IMR-90 (cell line): ENCODE measurements around the gene CYB561A3. TPM values are rescaled to one million over a fixed set of nuclear protein-coding genes. Genes with fewer than 3 reads are reported as not detected.

Source experiments
- ATAC-seq: fragments of 200-7000 bp; cut with Tn5 transposase; 2 replicates; pipeline ENCODE4 v1.9.1; 2020; ENCODE audit warnings: low read depth, mild to moderate bottlenecking, moderate library complexity
- BruUV-seq: library from RNA; stranded (reverse); fragments of 400-500 nt; replicated peaks from 2 replicates; lab custom pipeline; 2021; lab: Mats Ljungman, UMichigan
- CTCF ChIA-PET: fragments of 300-600 bp; formaldehyde crosslinking; extraction: SDS; loops from one replicate; lab custom pipeline; 2021; ENCODE audit warnings: antibody characterized with exemption; lab: Yijun Ruan, JAX
- POLR2A ChIA-PET: fragments of 300-600 bp; sonication (Branson Sonifier 250); formaldehyde crosslinking; loops from one replicate; lab custom pipeline; 2022; ENCODE audit warnings: antibody characterized with exemption; ENCODE audit not compliant: unreplicated experiment; lab: Charles Lee
- DNase-seq: peaks from one replicate; pipeline ENCODE4 v3.0.0; 2013
- H2AFZ ChIP-seq: replicated peaks from 2 replicates; pipeline ENCODE3; 2013; ENCODE audit warnings: low read length, mild to moderate bottlenecking; ENCODE audit not compliant: poor library complexity
- H2AK5ac ChIP-seq: 2 replicates; pipeline ENCODE4 v1.6.1; 2013; ENCODE audit warnings: low read depth, low read length, inconsistent platforms
- H2AK9ac ChIP-seq: replicated peaks from 2 replicates; pipeline ENCODE3; 2013; ENCODE audit warnings: mild to moderate bottlenecking, low read depth, low read length, moderate library complexity; ENCODE audit not compliant: poor library complexity
- H2BK120ac ChIP-seq: 2 replicates; pipeline ENCODE4 v1.6.1; 2013; ENCODE audit warnings: low read depth, low read length, inconsistent platforms
- H2BK15ac ChIP-seq: 3 replicates; pipeline ENCODE4 v1.6.1; 2013; ENCODE audit warnings: low read depth, low read length, inconsistent platforms
- H2BK20ac ChIP-seq: 2 replicates; pipeline ENCODE4 v1.6.1; 2013; ENCODE audit warnings: low read depth, mild to moderate bottlenecking, inconsistent platforms, low read length, moderate library complexity
- H2BK5ac ChIP-seq: 2 replicates; pipeline ENCODE4 v1.6.1; 2013; ENCODE audit warnings: mild to moderate bottlenecking, low read depth, low read length, inconsistent platforms; ENCODE audit not compliant: poor library complexity, severe bottlenecking
- H3K14ac ChIP-seq: replicated peaks from 2 replicates; pipeline ENCODE4 v1.6.1; 2013; ENCODE audit warnings: low read depth, low read length, inconsistent platforms
- H3K18ac ChIP-seq: 2 replicates; pipeline ENCODE4 v1.6.1; 2013; ENCODE audit warnings: low read depth, low read length, control low read depth
- H3K23ac ChIP-seq: 2 replicates; pipeline ENCODE4 v1.6.1; 2013; ENCODE audit warnings: low read depth, low read length, inconsistent platforms
- H3K27ac ChIP-seq: 2 replicates; pipeline ENCODE4 v1.5.1; 2013; ENCODE audit warnings: mild to moderate bottlenecking, control low read depth, low read length; ENCODE audit not compliant: insufficient read depth
- H3K27me3 ChIP-seq: 2 replicates; pipeline ENCODE4 v1.6.1; 2013; ENCODE audit warnings: low read length; ENCODE audit not compliant: control insufficient read depth, insufficient read depth
- H3K36me3 ChIP-seq: 2 replicates; pipeline ENCODE4 v1.6.1; 2013; ENCODE audit warnings: low read length, mixed read lengths; ENCODE audit not compliant: control insufficient read depth, insufficient read depth
- H3K4ac ChIP-seq: 2 replicates; pipeline ENCODE4 v1.6.1; 2013; ENCODE audit warnings: low read depth, low read length, inconsistent platforms
- H3K4me1 ChIP-seq: 2 replicates; pipeline ENCODE4 v1.6.1; 2013; ENCODE audit warnings: low read length, mixed read lengths; ENCODE audit not compliant: control insufficient read depth, insufficient read depth
- H3K4me2 ChIP-seq: 2 replicates; pipeline ENCODE4 v1.6.1; 2013; ENCODE audit warnings: low read depth, mild to moderate bottlenecking, control low read depth, low read length, moderate library complexity
- H3K4me3 ChIP-seq: 2 replicates; pipeline ENCODE4 v1.5.1; 2013; ENCODE audit warnings: low read depth, mild to moderate bottlenecking, control low read depth, low read length, moderate library complexity; ENCODE audit not compliant: insufficient read depth
- H3K56ac ChIP-seq: 2 replicates; pipeline ENCODE4 v1.6.1; 2013; ENCODE audit warnings: low read length, inconsistent platforms; ENCODE audit not compliant: insufficient read depth; ENCODE audit errors: extremely low read depth
- H3K79me1 ChIP-seq, 2 experiments: 2 replicates each; pipeline ENCODE4 v1.6.1; 2013; ENCODE audit warnings: low read length in 2 of 2, inconsistent platforms in 1 of 2, low read depth in 1 of 2
- H3K9ac ChIP-seq: 2 replicates; pipeline ENCODE4 v1.6.1; 2013; ENCODE audit warnings: low read depth, low read length, control low read depth
- H3K9me1 ChIP-seq: 2 replicates; pipeline ENCODE4 v1.6.1; 2013; ENCODE audit warnings: low read length, inconsistent platforms; ENCODE audit not compliant: insufficient read depth
- H3K9me3 ChIP-seq: 2 replicates; pipeline ENCODE4 v1.6.1; 2013; ENCODE audit warnings: low read length; ENCODE audit not compliant: control insufficient read depth, insufficient read depth
- H4K20me1 ChIP-seq: 2 replicates; pipeline ENCODE4 v1.6.1; 2013; ENCODE audit warnings: low read length, inconsistent platforms; ENCODE audit not compliant: insufficient read depth
- H4K5ac ChIP-seq: 2 replicates; pipeline ENCODE4 v1.6.1; 2013; ENCODE audit warnings: mild to moderate bottlenecking, low read depth, low read length, control low read depth
- H4K8ac ChIP-seq, 2 experiments: 2 replicates each; pipeline ENCODE4 v1.6.1; 2013; ENCODE audit warnings: low read depth in 2 of 2, low read length in 2 of 2, control low read depth in 1 of 2, inconsistent platforms in 1 of 2
- H4K91ac ChIP-seq: 2 replicates; pipeline ENCODE4 v1.6.1; 2013; ENCODE audit warnings: low read depth, low read length, inconsistent platforms; ENCODE audit not compliant: insufficient read depth
- CHD1 ChIP-seq: IDR thresholded peaks from 2 replicates; pipeline ENCODE4 v1.6.1; 2012; ENCODE audit warnings: low read depth, low read length, improper control_type of control experiment
- FOS ChIP-seq: fragments of 150-350 bp; IDR thresholded peaks from 2 replicates; pipeline ENCODE4 v1.6.1; 2016; ENCODE audit warnings: low read depth, low read length
- MAZ ChIP-seq: IDR thresholded peaks from 2 replicates; pipeline ENCODE4 v1.6.1; 2012; ENCODE audit warnings: low read depth, mild to moderate bottlenecking, low read length, improper control_type of control experiment, moderate library complexity, borderline replicate concordance
- MXI1 ChIP-seq: IDR thresholded peaks from 2 replicates; pipeline ENCODE4 v1.6.1; 2012; ENCODE audit warnings: low read depth, mild to moderate bottlenecking, low read length, moderate library complexity, borderline replicate concordance
- POLR2A ChIP-seq: IDR thresholded peaks from 2 replicates; pipeline ENCODE4 v1.6.1; 2012; ENCODE audit warnings: mild to moderate bottlenecking, low read depth, low read length
- RAD21 ChIP-seq: IDR thresholded peaks from 2 replicates; pipeline ENCODE4 v1.6.1; 2012; ENCODE audit warnings: low read length, improper control_type of control experiment
- RCOR1 ChIP-seq: IDR thresholded peaks from 2 replicates; pipeline ENCODE4 v1.6.1; 2012; ENCODE audit warnings: mild to moderate bottlenecking, low read length, improper control_type of control experiment; ENCODE audit not compliant: insufficient replicate concordance
- SMC3 ChIP-seq: fragments of 150-350 bp; IDR thresholded peaks from 2 replicates; pipeline ENCODE4 v1.6.1; 2016; ENCODE audit warnings: low read depth, mild to moderate bottlenecking, antibody characterized with exemption, low read length, moderate library complexity
- WGBS, 2 experiments: methylation state at CpG; one replicate each; pipeline versions ENCODE4 v1.1.5 to v1.1.7; 2013; ENCODE audit warnings: missing lambda C conversion rate in 2 of 2; ENCODE audit not compliant: insufficient read length in 1 of 2; ENCODE audit errors: extremely low coverage in 2 of 2; 5-methylcytosine and 5-hydroxymethylcytosine counted together
- dilution Hi-C: fragments of 300-500 bp; cut with HindIII; formaldehyde crosslinking; loops from one replicate; pipeline ENCODE4 v1.14.3; 2018; ENCODE audit warnings: low sequenced_read_pairs; ENCODE audit not compliant: unreplicated experiment
- in situ Hi-C: fragments of 300-500 bp; cut with MboI; formaldehyde crosslinking; loops from 3 replicates; pipeline ENCODE4 v1.14.3; 2019; ENCODE audit warnings: low sequenced_read_pairs, inconsistent platforms, mixed read lengths
- intact Hi-C: fragments of 100-400 bp; cut with micrococcal nuclease; formaldehyde crosslinking; loops from 2 replicates; pipeline ENCODE4 v1.10.0; 2022
- polyA plus RNA-seq, 3 experiments: library from polyadenylated mRNA; depleted of rRNA; stranded (reverse); fragments of >200 nt; gene quantifications; 2 replicates each; pipeline ENCODE4 v1.2.3, GENCODE V29; 2012; ENCODE audit warnings: low replicate concordance in 1 of 3
- total RNA-seq: library from RNA; depleted of rRNA; stranded (reverse); fragments of >200 nt; gene quantifications from 2 replicates; pipeline ENCODE4 v1.2.3, GENCODE V29; 2012

Gene CYB561A3
- total and polyA plus RNA-seq, 2 of the 4 experiments (the other 2 are of a cell fraction) = 13.6 to 39.2 TPM

- Histone ChIP-seq H2BK15ac (no peak overlapping the region), H3K27ac (no peak overlapping the region), H3K9ac (no peak overlapping the region), H3K9me1 (no peaks in the 10 kb centered on the region), H3K23ac (no peak overlapping the region), H3K4me1 (no peaks in the 10 kb centered on the region), H4K20me1 (no peaks in the 10 kb centered on the region), H2BK5ac (no peak overlapping the region), H3K18ac (no peak overlapping the region), H2AK5ac (no peak overlapping the region), H3K79me1 (no peaks in the 10 kb centered on the region), H2AK9ac (peak overlapping the region; percentile 15), H2BK120ac (no peak overlapping the region), H4K91ac (no peak overlapping the region), H2AFZ (no peak overlapping the region), H3K4me2 (no peak overlapping the region), H3K36me3 (peaks cover 24% of the 10 kb centered on the region), H3K4ac (no peak overlapping the region), H4K5ac (no peak overlapping the region), H3K4me3 (no peak overlapping the region), H2BK20ac (no peak overlapping the region), H3K56ac (no peak overlapping the region), H3K27me3 (no peaks in the 10 kb centered on the region), H3K9me3 (no peaks in the 10 kb centered on the region), H4K8ac (no peak overlapping the region), H3K14ac (no peak overlapping the region)
- POLR2A ChIA-PET = no interaction called here
- 100% methylated on average over 3 of the region's 29 CpGs; no CpG with 5 or more reads in 1 of the 2 experiments for WGBS, 2 experiments
- intact Hi-C loops (no loop called here), in situ Hi-C loops (no loop called here), dilution Hi-C loops (no loop called here)
- DNase-seq = no peak
- no TSS peak for BruUV-seq
- ATAC-seq = no peak
- TF ChIP-seq MXI1 (no peak), CHD1 (no peak), MAZ (no peak), SMC3 (no peak), POLR2A (no peak), RCOR1 (no peak), FOS (no peak), RAD21 (no peak)
- CTCF ChIA-PET = no interaction called here
These were observed 17.6 kb downstream of the CYB561A3 start for GRCh38 chr11:61343792-61344745.
